ENCODE data around the gene NEDD8.

DNA sequence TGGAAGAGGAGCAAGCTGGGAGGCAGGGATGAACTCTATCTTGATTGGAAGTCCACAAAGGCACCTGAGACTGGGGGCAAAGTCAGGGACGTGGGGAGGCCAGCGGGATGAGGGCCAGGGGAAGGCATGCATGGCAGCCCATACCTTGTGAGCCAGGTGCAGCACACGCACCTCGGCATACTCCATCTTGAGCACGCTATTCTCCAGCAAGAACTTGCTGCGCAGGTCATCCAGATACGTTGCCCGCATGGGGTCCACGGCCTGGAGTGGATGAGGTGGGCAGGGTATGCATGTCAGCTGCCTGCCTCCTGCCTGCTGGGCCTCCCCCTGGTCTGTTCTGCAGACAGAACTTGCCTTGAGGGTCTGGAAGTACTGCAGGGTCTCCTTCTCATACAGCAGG lies 35.3 kb upstream of the NEDD8 start:
- TF ChIP-seq POLR2AphosphoS5 (IDR thresholded peaks at IDR 0.05; ENCODE audit: low read depth, low read length) (no peak), TAF1 (IDR thresholded peaks at IDR 0.05; ENCODE audit: borderline replicate concordance, insufficient read depth, low read length) (no peak), FOXP2 (optimal IDR thresholded peaks at IDR 0.05; ENCODE audit: borderline replicate concordance, extremely low read depth, extremely low read length, insufficient read depth) (no peak)
- TF ChIP-seq, protein P1, sequence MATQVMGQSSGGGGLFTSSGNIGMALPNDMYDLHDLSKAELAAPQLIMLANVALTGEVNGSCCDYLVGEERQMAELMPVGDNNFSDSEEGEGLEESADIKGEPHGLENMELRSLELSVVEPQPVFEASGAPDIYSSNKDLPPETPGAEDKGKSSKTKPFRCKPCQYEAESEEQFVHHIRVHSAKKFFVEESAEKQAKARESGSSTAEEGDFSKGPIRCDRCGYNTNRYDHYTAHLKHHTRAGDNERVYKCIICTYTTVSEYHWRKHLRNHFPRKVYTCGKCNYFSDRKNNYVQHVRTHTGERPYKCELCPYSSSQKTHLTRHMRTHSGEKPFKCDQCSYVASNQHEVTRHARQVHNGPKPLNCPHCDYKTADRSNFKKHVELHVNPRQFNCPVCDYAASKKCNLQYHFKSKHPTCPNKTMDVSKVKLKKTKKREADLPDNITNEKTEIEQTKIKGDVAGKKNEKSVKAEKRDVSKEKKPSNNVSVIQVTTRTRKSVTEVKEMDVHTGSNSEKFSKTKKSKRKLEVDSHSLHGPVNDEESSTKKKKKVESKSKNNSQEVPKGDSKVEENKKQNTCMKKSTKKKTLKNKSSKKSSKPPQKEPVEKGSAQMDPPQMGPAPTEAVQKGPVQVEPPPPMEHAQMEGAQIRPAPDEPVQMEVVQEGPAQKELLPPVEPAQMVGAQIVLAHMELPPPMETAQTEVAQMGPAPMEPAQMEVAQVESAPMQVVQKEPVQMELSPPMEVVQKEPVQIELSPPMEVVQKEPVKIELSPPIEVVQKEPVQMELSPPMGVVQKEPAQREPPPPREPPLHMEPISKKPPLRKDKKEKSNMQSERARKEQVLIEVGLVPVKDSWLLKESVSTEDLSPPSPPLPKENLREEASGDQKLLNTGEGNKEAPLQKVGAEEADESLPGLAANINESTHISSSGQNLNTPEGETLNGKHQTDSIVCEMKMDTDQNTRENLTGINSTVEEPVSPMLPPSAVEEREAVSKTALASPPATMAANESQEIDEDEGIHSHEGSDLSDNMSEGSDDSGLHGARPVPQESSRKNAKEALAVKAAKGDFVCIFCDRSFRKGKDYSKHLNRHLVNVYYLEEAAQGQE (IDR thresholded peaks at IDR 0.05; ENCODE audit: insufficient read depth in 1 of 2, low read depth in 2 of 2, low read length in 2 of 2), result no peak

All from PFSK-1 (cell line).